Raji (cell line): ENCODE measurements around the gene SOX2.

Experiments
- POLR2A ChIP-seq: IDR thresholded peaks from 2 replicates; pipeline ENCODE4 v1.6.1; 2011; ENCODE audit warnings: low read depth, low read length, control low read depth; ENCODE audit not compliant: insufficient read depth

The SOX2 gene

DNA sequence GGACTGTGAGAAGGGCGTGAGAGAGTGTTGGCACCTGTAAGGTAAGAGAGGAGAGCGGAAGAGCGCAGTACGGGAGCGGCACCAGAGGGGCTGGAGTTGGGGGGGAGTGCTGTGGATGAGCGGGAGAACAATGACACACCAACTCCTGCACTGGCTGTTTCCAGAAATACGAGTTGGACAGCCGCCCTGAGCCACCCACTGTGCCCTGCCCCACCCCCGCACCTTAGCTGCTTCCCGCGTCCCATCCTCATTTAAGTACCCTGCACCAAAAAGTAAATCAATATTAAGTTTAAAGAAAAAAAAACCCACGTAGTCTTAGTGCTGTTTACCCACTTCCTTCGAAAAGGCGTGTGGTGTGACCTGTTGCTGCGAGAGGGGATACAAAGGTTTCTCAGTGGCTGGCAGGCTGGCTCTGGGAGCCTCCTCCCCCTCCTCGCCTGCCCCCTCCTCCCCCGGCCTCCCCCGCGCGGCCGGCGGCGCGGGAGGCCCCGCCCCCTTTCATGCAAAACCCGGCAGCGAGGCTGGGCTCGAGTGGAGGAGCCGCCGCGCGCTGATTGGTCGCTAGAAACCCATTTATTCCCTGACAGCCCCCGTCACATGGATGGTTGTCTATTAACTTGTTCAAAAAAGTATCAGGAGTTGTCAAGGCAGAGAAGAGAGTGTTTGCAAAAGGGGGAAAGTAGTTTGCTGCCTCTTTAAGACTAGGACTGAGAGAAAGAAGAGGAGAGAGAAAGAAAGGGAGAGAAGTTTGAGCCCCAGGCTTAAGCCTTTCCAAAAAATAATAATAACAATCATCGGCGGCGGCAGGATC lies at the start of gene SOX2:
TSS of gene SOX2 (plus strand) at position 601 of the 811 bp plus-strand sequence. CDS start 436 bp downstream, outside the sequence.
- no peak for TF ChIP-seq POLR2A

DNA sequence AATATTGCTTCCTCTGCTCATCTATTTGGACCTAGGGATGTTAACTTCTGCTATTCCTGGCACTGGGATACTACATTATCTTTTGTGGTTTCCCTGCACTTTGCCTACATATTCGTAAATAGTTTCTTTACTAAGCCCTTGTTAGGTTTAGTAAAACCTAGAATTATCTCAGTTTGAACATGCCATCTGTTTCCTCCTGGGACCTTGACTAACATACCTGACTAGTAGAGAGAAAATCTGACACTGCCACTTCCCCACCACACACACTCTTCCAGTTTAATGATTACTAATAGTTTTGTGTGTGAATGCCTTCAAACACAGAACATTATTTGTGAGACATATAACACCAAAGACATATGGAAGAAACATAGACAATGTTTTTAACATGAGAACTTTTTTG lies 28.2 kb upstream of the SOX2 start:
- no peak for TF ChIP-seq POLR2A

GRCh38 chr3:181687190-181687589 lies 24.5 kb upstream of the SOX2 start:
- TF ChIP-seq POLR2A = no peak

DNA sequence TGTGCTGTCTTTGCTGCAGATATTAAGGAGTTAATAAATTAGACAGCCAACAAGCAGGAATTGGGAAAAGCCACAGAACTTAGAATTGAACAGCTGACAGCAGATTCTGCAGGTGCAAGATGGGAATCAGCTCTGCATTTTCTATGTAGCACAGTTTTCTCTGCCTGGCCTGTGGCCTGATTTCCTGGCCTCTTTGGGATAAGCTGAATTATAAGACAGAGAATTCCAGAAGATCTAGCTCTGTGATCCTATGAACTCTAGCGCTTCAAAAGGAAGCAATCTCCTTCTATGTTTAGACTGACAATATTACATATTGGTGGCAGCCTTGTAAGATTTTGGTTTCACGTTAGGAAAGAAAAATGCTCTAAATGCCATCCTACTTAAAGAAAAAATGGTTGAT lies 24.0 kb upstream of the SOX2 start:
- no peak for TF ChIP-seq POLR2A

DNA sequence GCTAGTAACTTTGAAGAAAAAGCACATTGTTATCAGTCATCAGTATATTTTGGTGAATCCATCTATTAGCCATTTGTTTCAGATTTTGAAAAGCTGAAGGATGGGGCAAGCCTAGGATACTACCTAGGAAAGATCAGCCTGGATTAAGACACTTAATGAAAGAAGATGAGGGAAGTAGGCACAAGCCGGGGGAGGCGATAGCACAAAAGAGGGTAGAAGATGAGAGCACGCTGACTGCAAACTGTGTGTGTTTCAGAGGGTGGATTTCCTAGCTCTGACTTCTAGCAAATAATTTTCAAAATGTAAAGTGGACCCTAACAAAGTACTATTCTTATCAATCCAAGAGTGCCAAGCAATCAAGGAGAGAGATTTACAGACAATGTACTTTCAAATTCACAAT lies 22.2 kb upstream of the SOX2 start:
- no peak for TF ChIP-seq POLR2A

DNA sequence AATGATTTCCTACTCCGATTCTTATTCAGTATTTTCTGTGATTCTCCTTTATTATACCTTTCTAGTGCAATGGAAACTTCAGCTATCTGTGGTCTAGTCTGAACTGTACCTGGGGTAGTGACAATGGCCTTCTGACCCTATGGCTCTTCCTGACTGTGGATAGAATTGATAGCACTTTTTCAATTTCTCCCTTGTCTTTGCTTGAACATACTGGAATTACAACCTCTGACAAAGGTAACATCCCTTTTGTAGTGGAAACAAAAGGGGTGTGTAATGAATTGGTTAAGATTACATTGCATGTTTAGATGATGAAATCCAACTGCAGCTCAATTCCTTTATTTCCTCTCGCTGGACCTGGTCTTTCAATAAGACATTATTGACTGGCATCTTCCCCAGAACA lies 21.0 kb upstream of the SOX2 start:
- no peak for TF ChIP-seq POLR2A

- TF ChIP-seq POLR2A = no peak
Measured at GRCh38 chr3:181691901-181692300, 19.8 kb upstream of the SOX2 start.

DNA sequence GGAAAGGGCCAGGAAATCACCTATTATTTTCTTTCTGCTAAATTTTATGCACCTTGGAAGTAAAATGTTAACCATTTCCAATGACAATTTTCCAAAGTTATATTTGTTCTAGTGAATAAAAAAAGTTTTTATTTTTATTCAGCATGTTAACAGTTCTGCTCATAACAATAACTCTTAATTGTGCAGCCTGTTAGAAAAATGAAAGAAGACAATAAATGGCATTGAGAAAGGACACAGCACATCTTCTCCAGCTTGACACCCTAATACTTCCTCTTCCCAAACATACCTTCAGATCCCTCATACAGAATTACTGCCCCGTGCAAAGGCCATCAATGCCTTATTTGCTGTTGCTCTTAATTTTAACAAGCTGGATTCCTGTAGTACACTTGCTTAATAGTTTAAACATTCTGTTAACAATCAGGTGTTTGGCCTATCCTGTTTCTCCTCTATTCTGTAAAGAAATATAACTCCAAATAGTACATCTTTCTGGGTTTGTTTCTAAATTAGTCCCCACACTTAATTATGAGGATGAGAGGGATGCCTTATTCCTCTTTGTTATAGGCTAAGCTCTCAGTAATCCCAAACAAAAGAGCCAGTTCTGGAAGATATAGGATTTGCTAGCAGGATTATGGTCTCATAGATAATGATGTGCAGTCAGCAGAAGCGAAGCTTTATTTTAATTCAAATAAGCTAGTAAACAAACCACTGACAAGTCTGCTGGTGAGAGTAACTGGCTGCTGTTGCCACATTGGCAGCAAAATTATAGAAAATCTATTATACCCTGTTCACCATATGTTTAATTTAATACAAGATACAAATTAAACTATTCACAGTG lies 19.2 kb upstream of the SOX2 start:
- no peak for TF ChIP-seq POLR2A

- TF ChIP-seq POLR2A = no peak
Measured at GRCh38 chr3:181693280-181693679, 18.4 kb upstream of the SOX2 start.

DNA sequence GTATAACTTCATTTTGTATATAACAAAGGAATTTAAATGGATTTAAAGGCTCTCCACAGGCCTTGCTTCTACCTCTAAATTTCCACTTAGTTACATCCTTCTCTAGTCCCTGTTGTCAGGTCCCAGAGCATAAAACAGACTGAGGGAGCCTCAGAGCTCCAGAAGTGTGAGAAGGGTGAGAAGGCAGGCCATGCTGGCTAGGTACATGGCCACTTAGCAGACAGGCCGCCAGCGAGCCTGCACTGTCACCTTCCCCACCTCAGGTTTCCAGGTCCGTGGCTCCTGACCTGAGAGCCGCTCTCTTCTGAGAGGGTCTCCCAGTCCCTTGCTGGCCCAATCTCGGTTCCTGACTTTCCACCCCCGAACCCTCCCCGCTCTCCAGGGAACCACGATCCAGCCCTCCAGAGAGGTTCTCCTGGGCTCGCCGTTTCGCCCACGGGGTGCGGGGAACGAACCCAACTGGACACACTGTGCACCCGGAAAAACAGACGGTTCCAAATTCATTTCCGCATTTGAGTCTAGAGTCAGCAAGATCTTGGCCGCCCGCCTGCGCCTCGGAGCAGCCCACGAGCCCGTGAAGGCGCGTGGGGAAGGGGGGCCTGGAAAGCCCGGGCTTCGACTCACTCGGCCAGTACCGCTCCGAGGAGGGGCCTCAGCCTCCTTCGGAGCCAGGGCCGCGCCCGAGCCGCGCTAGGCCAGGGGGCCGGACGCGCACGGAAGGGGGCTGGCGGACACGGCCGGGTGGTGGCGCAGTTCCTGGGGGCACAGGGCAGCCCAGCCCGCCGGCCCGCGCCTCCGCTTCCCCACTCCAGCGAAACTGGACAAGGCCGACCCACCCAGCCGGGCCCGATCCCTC lies 16.7 kb upstream of the SOX2 start:
- no peak for TF ChIP-seq POLR2A

DNA sequence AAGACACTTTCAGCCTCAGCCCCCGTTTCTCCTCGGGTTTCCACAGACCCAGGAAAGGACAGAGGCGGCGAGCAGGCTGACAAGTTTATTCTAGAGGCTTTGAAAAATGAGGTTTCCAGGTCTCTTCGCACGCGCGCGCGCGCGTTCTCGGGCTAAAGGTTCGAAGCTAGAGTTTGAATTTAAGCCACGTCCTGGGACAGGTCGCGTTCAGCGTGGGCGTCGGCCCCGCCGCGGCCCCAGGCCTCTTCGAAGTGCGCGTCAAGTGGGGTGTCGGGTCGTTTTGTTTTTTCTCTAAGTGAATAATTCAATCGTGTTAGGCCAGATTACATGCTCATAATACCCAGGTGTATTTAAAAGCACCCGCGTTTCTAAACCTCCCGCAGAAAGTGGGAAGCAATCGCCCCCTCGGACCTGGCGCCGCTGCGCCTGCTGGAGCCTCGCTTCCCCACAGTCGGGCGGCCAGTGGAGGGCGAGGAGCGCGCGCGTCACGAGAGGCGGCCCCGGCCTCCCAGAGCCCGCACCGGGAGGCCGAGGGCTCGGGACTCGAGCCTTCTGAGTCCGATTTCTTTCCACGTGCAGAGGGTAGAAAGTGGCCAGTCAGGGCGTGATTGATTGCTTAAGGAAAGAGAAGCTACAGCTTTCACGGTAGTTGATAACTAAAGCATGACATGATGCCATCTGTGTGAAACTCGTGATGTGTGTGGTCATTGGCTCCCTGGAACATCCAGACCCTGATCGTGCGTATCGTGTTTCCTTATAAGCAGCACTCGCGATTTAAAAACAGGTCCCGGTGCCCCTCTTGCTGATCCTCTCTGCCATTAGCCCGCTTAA lies 15.8 kb upstream of the SOX2 start:
- TF ChIP-seq POLR2A = no peak

DNA sequence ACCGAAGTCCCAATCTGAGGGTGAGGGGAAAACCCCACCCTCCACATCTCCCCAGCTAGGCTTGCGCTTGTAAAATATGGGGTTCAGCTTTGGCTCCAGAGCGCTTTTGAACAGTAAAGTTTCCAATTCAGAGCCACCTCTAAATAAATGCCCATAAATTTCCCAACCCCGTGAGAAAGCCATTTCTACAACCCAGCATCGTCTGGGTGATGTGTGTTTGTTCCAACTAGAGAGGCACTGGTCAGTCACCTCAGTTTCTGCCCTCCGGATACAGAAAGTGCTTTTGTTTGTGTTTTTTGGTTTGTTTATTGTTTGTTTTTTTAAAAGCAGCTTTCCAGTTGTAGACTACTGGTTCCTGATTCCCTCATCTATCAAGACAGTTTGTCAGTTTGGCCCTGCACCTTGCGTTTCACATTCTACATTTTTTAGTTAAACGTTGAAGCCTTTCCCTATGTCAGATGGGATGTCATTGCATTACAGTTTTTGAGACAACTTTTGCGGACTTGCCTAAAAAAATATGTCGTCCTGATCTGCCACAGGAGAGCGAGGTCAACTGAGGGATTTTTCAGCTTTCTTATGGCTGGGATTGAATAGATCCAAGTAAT lies 15.0 kb upstream of the SOX2 start:
- no peak for TF ChIP-seq POLR2A

DNA sequence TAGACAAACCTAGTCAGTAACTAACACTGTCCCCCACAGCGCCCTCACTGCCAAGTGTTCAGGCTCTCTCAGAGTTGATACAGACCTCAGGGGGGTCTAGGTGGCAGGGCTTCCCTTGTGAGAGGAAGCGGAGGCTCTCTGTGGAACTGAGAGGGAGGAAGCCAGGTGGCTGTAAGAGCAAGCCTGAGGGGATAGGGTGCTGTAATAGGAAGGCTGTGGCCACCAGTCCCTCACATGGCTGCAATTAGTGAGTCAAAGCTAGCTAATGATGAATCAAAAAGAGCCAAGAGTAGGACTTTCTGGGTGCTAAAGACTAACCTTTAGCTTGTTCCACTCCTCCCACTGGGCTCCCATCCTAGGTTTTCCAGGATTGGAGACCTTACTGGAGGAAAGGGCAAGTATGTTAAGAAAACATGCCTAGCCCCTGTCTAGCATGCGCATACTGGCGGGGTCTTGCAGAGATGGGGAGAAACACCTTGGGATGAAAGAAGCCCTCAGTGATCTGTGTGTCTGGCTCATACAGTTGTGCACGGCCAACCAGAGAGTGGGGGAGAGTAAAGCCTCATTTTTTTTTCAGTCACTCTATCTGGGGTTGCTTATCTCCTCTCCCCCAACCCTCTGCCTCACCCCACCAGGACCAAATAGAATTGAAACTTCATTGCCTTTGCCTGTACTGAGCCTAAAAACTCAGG lies 13.3 kb upstream of the SOX2 start:
- no peak for TF ChIP-seq POLR2A
